CD4-positive, alpha-beta T cell treated with Interleukin-17A for 4 hours (primary cell): Measurements from ENCODE around the gene EIF3B.
"Not testable (repeated sequence)": the region's sequence is repeated elsewhere in the genome, so short reads cannot be mapped to it uniquely, and the experiment has no call there.

Source experiments
- DNase-seq: peaks from one replicate; pipeline ENCODE4 v3.0.0-alpha.2; 2020; ENCODE audit warnings: mixed read lengths

EIF3B gene

GRCh38 chr7:2379161-2379560, 24.5 kb downstream of the EIF3B start:
- DNase-seq: no peak

GRCh38 chr7:2379821-2380450, 25.3 kb downstream of the EIF3B start:
- no peak for DNase-seq

- no peak for DNase-seq
Measured at GRCh38 chr7:2380461-2380860, 25.8 kb downstream of the EIF3B start.

- DNase-seq: no peak
Measured at GRCh38 chr7:2381227-2381626, 26.6 kb downstream of the EIF3B start.

GRCh38 chr7:2381881-2382509, 27.4 kb downstream of the EIF3B start:
- no peak for DNase-seq

- no peak for DNase-seq
Measured at GRCh38 chr7:2383543-2384274, 29.1 kb downstream of the EIF3B start.

GRCh38 chr7:2384354-2385243, 30.0 kb downstream of the EIF3B start:
- peak; percentile 15 for DNase-seq

- DNase-seq: not testable (repeated sequence)
Measured at GRCh38 chr7:2386122-2386521, 31.5 kb downstream of the EIF3B start.

GRCh38 chr7:2386964-2387669, 32.5 kb downstream of the EIF3B start:
- no peak for DNase-seq

GRCh38 chr7:2387897-2388636, 33.4 kb downstream of the EIF3B start:
- DNase-seq: no peak

- no peak for DNase-seq
Measured at GRCh38 chr7:2388637-2388954, 34.0 kb downstream of the EIF3B start.

- DNase-seq: not testable (repeated sequence)
Measured at GRCh38 chr7:2390020-2390816, 35.6 kb downstream of the EIF3B start.

- DNase-seq: no peak
Measured at GRCh38 chr7:2393706-2394105, 39.1 kb downstream of the EIF3B start.

GRCh38 chr7:2394566-2395082, 40.0 kb downstream of the EIF3B start:
- DNase-seq: no peak

GRCh38 chr7:2398506-2398905, 43.9 kb downstream of the EIF3B start:
- DNase-seq: no peak

- DNase-seq: no peak
Measured at GRCh38 chr7:2399848-2400587, 45.4 kb downstream of the EIF3B start.

GRCh38 chr7:2402687-2403013, 48.0 kb downstream of the EIF3B start:
- DNase-seq: no peak

- DNase-seq: peak; percentile 97
Measured at GRCh38 chr7:2403014-2403717, 48.5 kb downstream of the EIF3B start, which contains the start of gene CHST12. Gene CHST12 (plus strand): TSS chr7:2403611. CDS start chr7:2432640, 29,029 bp downstream.
